Measurements from ENCODE around the gene RMC1.
A peak's percentile ranks its signal among the peaks of the same experiment; 100 is the strongest.

Gene RMC1

DNA sequence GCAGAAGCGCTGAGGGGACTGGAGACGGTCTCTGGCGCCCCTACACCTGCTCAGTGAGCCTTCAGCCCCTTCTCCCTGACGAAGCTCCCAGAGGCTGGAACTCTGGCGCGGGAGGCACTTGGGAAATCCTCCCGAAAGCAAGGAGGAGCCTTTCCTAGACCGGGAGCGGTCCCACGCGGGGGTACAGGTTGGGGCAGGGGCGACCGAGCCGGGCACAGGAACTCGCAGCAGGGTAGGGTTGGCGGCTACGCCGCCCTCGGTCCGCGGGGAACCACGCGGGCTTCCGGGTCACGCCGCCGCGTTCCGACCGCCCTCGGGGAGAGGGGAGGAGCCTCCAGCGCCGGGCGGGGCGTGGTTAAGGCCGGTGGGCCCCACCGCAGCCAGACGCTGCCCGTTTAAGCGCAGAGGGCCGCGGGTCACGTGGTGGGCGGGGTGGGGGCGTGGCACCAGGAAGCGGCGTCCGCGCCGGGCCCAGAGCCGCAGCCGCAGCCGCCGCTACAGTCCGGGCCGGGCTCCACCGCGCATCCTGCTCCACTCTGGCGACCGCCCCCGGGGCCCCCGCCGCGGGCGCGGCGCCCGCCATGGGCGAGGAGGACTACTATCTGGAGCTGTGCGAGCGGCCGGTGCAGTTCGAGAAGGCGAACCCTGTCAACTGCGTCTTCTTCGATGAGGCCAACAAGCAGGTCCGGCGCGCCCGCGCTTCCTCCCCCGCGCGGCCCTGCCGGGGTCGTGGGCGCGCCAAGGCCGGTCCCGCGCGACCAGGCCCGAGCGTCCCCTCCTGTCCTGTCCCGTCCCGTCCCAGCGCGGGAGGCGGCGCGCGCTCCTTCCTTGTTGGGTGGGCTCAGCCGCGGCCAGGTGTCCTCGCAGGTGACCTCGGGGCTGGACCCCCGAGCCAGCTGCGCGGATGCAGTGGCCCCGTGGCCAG is at the start of gene RMC1:
RMC1 (plus strand) TSS at position 474 of the 925 bp plus-strand sequence; CDS start at position 582, 108 bp downstream.
- peak; percentile 45; the same call in 1 of the 2 replicates for TF ChIP-seq EGR1 (IDR thresholded peaks at IDR 0.05)
- TF ChIP-seq TCF12 (IDR thresholded peaks at IDR 0.05; ENCODE audit: low read depth), result peak; percentile 14; the same call in 1 of the 2 replicates
- TF ChIP-seq TEAD4 (IDR thresholded peaks at IDR 0.05), result no peak
- peak; percentile 27 for TF ChIP-seq RAD21 (IDR thresholded peaks at IDR 0.05; ENCODE audit: low read depth)
- TF ChIP-seq TAF1 (IDR thresholded peaks at IDR 0.05; ENCODE audit: low read depth), result peak; percentile 57
- TF ChIP-seq, protein P1, sequence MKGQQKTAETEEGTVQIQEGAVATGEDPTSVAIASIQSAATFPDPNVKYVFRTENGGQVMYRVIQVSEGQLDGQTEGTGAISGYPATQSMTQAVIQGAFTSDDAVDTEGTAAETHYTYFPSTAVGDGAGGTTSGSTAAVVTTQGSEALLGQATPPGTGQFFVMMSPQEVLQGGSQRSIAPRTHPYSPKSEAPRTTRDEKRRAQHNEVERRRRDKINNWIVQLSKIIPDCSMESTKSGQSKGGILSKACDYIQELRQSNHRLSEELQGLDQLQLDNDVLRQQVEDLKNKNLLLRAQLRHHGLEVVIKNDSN (IDR thresholded peaks at IDR 0.05), result peak; percentile 98
- TF ChIP-seq ZBTB7A (IDR thresholded peaks at IDR 0.05; ENCODE audit: low read depth), result 0 out of 2 replicates have a peak, but pooled peaks have one; percentile 41
- TF ChIP-seq YY1 (IDR thresholded peaks at IDR 0.05; ENCODE audit: low read depth), result no peak
- no peak for TF ChIP-seq FOXM1 (IDR thresholded peaks at IDR 0.05; ENCODE audit: borderline replicate concordance, low read depth)
- TF ChIP-seq CREB1 (IDR thresholded peaks at IDR 0.05; ENCODE audit: low read depth), result no peak
- TF ChIP-seq CEBPB (IDR thresholded peaks at IDR 0.05), result no peak
- TF ChIP-seq NFIC (IDR thresholded peaks at IDR 0.05), result no peak
- no peak for TF ChIP-seq EP300 (IDR thresholded peaks at IDR 0.05; ENCODE audit: borderline replicate concordance)
- TF ChIP-seq, protein P2, sequence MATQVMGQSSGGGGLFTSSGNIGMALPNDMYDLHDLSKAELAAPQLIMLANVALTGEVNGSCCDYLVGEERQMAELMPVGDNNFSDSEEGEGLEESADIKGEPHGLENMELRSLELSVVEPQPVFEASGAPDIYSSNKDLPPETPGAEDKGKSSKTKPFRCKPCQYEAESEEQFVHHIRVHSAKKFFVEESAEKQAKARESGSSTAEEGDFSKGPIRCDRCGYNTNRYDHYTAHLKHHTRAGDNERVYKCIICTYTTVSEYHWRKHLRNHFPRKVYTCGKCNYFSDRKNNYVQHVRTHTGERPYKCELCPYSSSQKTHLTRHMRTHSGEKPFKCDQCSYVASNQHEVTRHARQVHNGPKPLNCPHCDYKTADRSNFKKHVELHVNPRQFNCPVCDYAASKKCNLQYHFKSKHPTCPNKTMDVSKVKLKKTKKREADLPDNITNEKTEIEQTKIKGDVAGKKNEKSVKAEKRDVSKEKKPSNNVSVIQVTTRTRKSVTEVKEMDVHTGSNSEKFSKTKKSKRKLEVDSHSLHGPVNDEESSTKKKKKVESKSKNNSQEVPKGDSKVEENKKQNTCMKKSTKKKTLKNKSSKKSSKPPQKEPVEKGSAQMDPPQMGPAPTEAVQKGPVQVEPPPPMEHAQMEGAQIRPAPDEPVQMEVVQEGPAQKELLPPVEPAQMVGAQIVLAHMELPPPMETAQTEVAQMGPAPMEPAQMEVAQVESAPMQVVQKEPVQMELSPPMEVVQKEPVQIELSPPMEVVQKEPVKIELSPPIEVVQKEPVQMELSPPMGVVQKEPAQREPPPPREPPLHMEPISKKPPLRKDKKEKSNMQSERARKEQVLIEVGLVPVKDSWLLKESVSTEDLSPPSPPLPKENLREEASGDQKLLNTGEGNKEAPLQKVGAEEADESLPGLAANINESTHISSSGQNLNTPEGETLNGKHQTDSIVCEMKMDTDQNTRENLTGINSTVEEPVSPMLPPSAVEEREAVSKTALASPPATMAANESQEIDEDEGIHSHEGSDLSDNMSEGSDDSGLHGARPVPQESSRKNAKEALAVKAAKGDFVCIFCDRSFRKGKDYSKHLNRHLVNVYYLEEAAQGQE (IDR thresholded peaks at IDR 0.05; ENCODE audit: low read depth), result no peak
- TF ChIP-seq, protein P3, sequence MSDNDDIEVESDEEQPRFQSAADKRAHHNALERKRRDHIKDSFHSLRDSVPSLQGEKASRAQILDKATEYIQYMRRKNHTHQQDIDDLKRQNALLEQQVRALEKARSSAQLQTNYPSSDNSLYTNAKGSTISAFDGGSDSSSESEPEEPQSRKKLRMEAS (IDR thresholded peaks at IDR 0.05), result peak; percentile 54

DNA sequence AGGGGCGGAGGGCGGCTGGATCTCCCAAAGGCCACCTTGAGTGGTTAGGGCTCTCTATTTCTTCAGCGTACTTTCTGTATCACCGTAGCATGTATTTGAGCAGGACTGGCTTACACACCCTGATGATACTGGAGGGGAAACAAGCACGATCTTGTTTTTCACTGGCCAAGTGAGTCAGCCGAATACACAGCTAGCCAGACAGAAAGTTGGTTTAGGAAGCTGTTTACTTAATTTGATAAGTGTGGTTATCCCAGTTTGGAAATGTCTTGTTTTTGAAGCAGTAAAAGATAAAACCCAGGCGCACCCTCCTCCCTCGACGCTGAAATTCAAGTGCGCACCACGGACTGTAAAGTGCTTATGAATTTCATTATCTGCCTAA is 49.6 kb upstream of the RMC1 start:
- TF ChIP-seq FOXM1 (IDR thresholded peaks at IDR 0.05; ENCODE audit: borderline replicate concordance, low read depth) (no peak), CEBPB (IDR thresholded peaks at IDR 0.05) (no peak), YY1 (IDR thresholded peaks at IDR 0.05; ENCODE audit: low read depth) (no peak), RAD21 (IDR thresholded peaks at IDR 0.05; ENCODE audit: low read depth) (no peak), NFIC (IDR thresholded peaks at IDR 0.05) (no peak), EP300 (IDR thresholded peaks at IDR 0.05; ENCODE audit: borderline replicate concordance) (no peak), CREB1 (IDR thresholded peaks at IDR 0.05; ENCODE audit: low read depth) (no peak), TAF1 (IDR thresholded peaks at IDR 0.05; ENCODE audit: low read depth) (no peak), TEAD4 (IDR thresholded peaks at IDR 0.05) (no peak)
- TF ChIP-seq, protein P2 (IDR thresholded peaks at IDR 0.05; ENCODE audit: low read depth), result no peak

DNA sequence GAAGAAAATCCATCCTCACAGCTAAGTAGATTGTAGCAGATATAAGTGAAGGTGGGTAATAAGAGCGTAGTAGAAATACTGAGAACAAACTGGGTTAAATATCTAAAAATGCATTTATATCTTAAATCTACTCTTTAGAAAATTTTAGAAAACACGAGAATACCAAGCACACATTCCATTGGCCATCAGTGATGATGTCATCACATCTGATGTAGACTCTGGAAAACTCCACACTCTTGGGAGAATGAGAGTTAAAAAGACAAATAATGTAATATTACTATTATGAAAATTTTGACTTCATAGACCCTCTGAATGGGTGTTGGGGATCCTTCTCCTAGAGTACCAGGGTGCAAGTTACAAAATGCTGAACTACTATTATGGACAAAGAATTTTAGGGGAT is 46.5 kb upstream of the RMC1 start:
- TF ChIP-seq YY1 (IDR thresholded peaks at IDR 0.05; ENCODE audit: low read depth) (no peak), TCF12 (IDR thresholded peaks at IDR 0.05; ENCODE audit: low read depth) (no peak), CREB1 (IDR thresholded peaks at IDR 0.05; ENCODE audit: low read depth) (no peak), CEBPB (IDR thresholded peaks at IDR 0.05) (no peak), EP300 (IDR thresholded peaks at IDR 0.05; ENCODE audit: borderline replicate concordance) (no peak), RAD21 (IDR thresholded peaks at IDR 0.05; ENCODE audit: low read depth) (no peak), TEAD4 (IDR thresholded peaks at IDR 0.05) (no peak), TAF1 (IDR thresholded peaks at IDR 0.05; ENCODE audit: low read depth) (no peak), NFIC (IDR thresholded peaks at IDR 0.05) (no peak), FOXM1 (IDR thresholded peaks at IDR 0.05; ENCODE audit: borderline replicate concordance, low read depth) (no peak), EGR1 (IDR thresholded peaks at IDR 0.05) (no peak), ZBTB7A (IDR thresholded peaks at IDR 0.05; ENCODE audit: low read depth) (no peak)
- TF ChIP-seq, protein P2 (IDR thresholded peaks at IDR 0.05; ENCODE audit: low read depth), result no peak
- TF ChIP-seq, protein P3 (IDR thresholded peaks at IDR 0.05), result no peak
- TF ChIP-seq, protein P1 (IDR thresholded peaks at IDR 0.05), result no peak
